Measurements from ENCODE around the gene OGFOD3.

The OGFOD3 gene

GRCh38 chr17:82446124-82446523 is 27.7 kb upstream of the OGFOD3 start:
- no peak for DNase-seq

DNA sequence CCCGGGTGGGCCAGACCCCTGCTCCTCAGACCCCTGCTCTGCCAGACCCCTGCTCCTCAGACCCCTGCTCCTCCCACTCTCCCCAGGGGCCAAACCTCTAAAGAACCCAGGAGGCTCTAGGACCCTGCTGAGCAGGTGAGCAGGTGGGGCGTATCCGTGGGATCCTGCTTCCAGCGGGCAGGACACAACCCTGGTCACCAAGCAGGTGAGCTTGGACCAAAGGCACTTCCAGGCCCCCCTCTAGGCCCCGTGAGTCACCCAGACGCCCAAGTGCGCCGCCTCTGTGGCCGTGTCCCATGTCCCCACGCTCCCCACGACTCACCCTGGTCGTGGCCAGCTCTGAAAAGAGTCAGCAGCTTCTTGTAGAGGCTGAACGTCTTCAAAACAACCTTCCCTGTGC is 27.2 kb upstream of the OGFOD3 start:
- DNase-seq, result peak; percentile 28

DNA sequence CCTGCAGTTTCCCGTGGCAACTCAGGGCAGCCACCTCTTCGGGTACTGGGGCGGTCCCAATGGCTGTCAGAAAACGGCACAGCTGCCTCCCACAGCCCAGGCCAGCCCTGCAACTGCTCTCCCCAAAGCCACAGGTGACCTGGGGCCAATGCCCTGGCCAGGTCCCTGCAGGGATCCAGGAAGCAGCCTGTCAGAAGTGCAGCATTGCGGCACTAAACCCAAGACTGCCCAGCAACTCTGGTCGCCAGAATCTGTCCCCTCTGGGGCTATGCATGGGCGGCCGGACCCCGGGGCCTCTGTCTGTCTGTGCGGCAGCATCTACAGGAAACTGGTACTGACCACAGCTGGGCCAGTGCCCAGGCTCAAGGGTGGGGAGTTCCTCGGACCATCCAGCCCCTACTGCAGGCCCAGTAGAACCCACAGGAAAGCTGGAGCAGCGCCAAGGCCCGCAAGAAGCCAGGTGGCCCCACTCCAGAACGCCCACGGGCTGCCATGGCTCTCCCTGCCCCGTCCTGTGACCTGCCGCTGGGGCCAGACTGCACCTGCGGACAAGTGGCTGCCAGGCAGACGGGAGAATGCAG is 26.6 kb upstream of the OGFOD3 start:
- DNase-seq, result no peak

GRCh38 chr17:82444284-82444893 is 26.0 kb upstream of the OGFOD3 start:
- DNase-seq, result no peak

DNA sequence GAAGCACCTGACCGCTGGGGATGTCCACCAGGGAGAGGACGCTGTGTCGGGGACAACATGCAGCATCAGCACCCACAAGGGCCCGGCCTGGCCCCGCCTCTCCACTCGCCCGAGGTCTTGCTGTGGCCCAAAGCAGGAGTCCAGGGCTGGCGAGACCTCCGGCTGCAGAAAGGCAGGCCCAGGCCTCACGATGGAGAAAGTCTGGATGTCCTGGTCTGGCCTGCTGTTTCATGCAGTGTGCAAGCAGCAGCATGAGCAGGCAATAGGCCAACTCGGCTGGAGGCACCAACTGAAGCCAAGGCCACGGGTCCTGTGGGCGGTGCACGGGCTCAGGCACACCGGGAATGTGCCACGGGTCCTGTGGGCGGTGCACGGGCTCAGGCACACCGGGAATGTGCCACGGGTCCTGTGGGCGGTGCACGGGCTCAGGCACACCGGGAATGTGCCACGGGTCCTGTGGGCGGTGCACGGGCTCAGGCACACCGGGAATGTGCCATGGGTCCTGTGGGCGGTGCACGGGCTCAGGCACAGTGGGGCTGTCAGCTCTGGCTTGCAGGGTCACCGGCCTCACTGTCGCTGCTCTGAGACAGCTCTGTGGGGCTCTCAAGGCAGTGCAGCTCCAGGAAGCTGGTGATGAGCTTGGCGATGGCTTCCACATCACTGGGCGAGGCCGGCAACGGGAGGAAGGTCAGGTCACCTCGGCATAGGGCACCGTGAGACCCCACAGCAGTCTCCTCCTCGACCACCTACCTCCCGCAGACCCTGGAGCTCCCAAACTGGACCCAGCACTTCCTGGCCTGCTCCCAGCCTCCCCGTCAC is 25.3 kb upstream of the OGFOD3 start:
- DNase-seq, result no peak

DNA sequence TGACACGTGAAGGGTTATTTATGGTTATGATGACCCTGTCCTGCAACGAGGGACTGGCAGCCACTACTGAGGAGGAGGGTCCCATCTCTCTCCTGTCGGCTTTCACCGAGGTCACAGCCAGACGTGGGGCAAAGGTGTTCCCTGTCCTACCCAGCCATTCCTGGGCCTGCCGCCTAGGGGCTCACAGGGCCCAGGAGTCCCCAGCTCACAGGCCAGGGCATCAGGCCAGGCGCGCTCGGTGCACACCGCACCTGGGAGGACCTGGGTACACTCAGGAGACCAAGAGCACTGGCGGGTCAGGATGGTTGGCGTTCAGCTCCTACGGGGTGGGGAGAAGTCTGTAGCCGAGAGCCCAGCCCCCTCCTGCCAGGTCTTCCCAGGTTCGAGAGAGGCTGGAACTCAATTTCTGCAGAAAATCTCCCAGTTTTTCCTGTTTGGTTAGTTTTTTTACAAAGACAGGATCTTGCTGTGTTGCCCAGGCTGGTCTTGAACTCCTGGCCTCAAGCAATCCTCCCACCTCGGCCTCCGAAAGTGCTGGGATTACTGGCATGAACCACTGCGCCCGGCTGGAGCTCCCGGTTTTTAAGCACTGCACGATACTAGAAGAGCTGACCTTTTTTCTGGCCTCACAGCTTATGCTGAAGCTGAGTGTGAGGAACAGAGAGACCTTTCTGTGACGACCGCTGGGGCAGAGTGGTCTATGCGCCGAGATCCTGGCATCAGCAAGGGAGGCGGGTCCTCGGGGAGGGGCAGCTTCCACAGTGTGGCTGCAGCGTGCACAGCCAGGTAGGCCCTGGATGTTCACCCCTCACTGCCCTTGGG is 24.5 kb upstream of the OGFOD3 start:
- no peak for DNase-seq

DNA sequence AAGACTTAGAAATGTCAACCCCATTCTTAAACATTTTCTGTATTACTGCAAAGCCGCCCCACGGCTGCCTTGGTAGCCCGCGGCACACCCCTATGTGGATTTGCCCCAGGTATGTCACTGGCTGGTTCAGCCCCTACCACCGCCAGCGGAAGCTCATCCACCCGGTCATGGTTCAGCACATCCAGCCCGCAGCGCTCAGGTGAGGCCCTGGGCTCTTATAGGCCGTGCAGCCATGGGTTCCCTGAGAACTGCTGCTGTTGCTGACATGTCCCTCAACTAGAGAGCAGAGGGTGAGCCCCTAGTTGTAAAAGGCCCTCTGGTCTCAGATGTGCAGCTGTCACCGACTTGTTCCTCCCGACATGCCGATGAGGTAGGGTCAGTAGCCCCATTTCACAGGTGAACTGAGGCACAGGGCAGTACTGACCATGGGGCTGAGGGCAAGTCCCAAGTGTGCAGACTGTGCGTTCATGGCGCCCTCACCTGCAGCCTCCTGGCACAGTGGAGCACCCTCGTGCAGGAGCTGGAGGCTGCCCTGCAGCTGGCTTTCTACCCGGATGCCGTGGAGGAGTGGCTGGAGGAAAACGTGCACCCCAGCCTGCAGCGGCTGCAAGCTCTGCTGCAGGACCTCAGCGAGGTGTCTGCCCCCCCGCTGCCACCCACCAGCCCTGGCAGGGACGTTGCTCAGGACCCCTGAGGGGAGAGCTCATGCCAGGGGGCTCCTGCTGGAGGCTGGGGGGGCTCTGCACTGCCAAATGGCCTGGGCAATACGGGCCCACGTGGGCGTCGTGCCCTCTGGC is 23.5 kb upstream of the OGFOD3 start:
- no peak for DNase-seq

- no peak for DNase-seq
Measured at GRCh38 chr17:82440991-82441627, 22.7 kb upstream of the OGFOD3 start.

DNA sequence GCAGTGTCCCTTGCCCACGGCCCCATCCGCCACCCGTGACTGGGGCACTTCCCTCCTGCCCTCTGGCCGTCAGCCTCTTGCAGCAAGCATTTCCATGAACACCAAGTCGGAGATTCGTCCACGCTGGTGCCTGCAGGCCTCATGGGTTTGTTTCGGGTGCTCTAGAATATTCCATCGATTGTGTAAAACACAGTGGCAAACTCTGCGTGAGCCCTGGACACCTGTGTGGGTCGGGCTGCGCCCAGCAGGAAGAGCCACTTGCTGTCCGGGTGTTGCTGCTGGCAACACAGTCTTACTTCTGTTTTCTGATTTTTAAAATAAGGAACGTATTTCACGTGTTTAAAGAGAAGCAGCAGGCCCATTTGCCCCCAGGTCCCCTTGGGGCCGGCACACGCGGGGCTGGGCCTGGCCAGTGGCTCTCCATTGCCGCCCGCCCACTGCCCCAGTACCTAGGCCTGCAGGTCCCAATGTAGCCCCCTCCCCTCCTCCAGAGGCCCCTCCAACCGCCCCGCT is 22.1 kb upstream of the OGFOD3 start:
- no peak for DNase-seq

- DNase-seq, result no peak
Measured at GRCh38 chr17:82439829-82440365, 21.5 kb upstream of the OGFOD3 start.

- DNase-seq, result no peak
Measured at GRCh38 chr17:82439194-82439828, 20.9 kb upstream of the OGFOD3 start.

GRCh38 chr17:82438401-82439193 is 20.2 kb upstream of the OGFOD3 start:
- no peak for DNase-seq

DNA sequence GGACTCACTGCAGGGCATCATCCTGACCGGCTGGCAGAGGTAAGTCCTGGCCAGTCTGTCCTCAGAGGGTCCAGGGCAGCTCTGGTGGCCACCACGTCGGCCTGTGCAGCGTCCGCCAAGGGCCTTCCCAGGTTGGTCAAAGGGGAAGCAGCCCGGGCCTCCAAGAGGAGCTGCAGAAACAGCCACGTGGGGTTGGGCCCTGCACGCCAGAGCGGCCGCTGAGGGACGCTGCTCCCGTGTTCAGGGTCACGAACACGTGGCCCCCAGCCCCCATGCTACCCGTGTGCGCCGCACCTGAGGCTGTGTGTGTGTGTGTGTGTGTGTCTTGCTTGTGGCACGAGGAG is 18.9 kb upstream of the OGFOD3 start:
- DNase-seq, result no peak

DNA sequence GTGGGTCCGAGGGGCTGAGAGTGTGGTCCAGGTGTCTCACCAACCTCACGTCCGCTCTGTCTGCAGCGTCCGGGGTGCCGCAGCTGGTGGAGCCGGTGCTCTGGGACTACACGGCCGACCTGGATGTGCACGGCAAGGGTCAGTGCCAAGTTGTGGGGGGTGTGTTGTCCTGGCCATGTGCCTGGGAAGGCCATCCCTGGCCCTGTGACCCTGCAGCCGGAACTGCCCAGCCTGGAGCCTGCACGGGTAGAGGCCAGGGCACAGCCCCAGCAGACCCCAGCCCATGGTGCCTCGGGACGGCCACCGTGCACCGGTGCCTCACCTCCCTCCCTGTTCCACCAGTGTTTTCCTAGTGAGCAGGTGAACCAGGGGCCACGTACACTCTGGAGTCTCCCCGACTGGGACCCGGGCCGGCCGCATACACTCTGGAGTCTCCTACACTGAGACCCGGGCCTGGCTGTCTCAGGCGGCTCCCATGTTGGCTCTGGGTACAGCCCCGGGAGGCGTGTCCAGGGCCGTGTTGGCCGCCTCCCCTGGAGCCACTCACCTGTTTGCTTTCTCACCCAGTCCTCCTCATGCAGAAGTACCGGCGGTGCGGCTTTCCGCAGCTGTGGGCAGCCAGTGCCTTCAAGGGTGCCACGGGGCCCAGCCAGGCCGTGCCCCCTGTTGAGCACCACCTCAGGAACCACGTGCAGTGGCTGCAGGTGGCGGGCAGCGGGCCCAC is 18.4 kb upstream of the OGFOD3 start:
- no peak for DNase-seq

DNA sequence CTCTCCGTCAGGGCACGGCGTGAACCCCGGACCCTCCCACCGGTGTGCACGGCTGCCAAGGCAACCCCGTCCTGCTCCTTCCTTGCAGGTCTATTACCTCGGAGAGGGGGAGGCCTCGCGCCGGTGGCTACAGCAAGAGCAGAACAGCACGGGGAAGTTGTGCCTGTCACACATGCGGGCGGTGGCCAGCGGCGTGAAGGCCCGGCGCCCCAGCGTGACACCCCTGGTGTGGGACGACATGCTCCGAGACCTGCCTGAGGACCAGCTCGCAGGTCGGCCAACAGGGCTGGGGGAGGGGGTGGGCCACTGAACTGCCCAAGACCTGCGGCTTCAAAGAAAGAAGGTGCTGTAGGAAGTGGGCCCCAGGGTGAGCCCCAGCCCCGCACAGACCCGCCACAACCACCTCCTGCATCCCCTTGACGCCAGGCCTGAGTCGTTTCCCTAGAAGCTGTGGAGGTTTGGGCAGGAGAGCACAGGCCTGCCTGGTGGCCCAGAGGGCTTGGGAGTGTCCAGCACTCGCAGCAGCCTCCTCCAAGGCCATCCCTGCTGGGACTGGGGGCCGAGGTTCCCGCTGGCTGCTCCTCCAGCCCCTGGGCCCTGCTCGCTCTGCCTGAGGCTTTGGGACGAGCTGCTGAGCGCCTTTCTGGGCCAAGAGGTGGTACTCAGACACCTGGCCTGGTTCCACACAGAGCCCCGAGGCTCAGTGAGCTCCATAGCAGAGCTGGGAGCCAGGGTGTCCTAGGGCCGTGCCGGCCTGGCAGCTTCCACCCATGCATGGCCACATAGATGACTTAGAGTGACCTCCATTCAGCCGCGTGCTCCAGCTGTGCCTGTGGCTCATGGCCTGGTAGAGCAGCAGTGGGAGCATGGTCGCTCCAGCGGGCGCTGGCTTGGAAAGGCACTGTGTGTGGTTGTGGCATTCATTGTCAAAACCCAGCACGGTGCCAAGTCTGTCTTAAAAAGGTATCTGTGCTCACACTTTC is 17.5 kb upstream of the OGFOD3 start:
- DNase-seq, result no peak

- no peak for DNase-seq
Measured at GRCh38 chr17:82435103-82435502, 16.7 kb upstream of the OGFOD3 start.

- no peak for DNase-seq
Measured at GRCh38 chr17:82434216-82434565, 15.8 kb upstream of the OGFOD3 start.

- DNase-seq, result no peak
Measured at GRCh38 chr17:82433560-82434215, 15.3 kb upstream of the OGFOD3 start.

Data from activated CD4-positive, CD25-positive, alpha-beta regulatory T cell treated with anti-CD3 and anti-CD28 coated beads, Interleukin-2, amount 50 U/mL, for 72 hours (primary cell).